GM19023 (cell line): Measurements from ENCODE around the gene CLBA1.
"Not testable (repeated sequence)": the region's sequence is repeated elsewhere in the genome, so short reads cannot be mapped to it uniquely, and the experiment has no call there.

Source experiments
- ATAC-seq: cut with Tn5 transposase; IDR thresholded peaks from one replicate; pipeline ENCODE4 v1.9.1; 2021; ENCODE audit warnings: mild to moderate bottlenecking, moderate library complexity; ENCODE audit not compliant: unreplicated experiment

CLBA1 gene

DNA sequence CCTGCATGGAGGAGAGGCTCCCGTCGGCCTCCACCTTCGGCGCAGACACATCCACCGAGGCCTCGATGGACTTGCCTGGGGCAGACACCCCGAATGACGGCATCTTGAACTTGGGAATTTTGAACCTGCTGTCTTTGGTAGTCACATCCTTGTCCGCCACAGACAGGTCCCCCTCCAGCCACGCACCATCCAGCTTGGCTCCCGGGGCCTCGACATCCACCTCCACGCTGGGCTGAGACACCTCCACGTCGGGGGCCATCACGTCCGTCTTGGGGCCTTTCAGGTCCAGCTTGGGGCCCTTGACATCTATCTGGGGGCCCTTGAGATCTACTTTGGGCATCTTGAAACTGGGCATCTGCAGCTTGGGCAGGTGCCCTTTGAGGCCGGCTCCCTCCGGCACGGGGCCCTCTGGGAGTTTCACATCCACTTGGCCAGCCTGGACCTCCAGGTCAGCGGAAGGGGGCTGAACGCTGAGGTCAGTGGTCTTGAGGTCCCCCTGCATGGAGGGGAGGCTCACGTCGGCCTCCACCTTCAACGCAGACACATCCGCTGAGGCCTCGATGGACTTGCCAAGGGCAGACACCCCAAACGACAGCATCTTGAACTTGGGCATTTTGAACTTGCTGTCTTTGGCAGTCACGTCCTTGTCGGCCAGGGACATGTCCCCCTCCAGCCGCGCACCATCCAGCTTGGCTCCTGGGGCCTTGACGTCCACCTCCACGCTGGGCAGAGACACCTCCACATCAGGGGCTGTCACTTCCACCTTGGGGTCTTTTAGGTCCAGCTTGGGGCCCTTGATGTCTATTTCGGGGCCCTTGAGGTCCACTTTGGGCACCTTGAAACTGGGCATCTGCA is 37.5 kb upstream of the CLBA1 start:
- ATAC-seq, result not testable (repeated sequence)

DNA sequence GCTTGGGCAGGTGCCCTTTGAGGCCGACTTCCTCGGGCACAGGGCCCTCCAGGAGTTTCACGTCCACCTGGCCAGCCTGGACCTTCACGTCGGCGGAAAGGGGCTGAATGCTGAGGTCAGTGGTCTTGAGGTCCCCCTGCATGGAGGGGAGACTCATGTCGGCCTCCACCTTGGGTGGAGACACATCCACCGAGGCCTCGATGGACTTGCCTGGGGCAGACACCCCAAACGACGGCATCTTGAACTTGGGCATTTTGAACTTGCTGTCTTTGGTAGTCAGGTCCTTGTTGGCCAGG is 36.9 kb upstream of the CLBA1 start:
- no peak for ATAC-seq

DNA sequence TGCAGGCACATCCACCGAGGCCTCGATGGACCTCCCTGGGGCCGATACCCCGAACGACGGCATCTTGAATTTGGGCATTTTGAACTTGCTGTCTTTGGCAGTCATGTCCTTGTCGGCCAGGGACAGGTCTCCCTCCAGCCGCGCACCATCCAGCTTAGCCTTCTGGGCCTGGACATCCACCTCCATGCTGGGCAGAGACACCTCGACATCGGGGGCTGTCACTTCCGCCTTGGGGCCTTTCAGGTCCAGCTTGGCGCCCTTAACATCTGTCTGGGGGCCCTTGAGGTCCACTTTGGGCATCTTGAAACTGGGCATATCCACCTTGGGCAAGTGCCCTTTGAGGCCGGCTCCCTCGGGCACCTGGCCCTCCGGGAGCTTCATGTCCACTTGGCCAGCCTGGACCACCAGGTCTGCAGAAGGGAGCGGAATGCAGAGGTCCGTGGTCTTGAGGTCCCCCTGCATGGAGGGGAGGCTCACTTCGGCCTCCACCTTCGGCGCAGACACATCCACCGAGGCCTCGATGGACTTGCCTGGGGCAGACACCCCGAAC is 36.1 kb upstream of the CLBA1 start:
- ATAC-seq, result not testable (repeated sequence)

DNA sequence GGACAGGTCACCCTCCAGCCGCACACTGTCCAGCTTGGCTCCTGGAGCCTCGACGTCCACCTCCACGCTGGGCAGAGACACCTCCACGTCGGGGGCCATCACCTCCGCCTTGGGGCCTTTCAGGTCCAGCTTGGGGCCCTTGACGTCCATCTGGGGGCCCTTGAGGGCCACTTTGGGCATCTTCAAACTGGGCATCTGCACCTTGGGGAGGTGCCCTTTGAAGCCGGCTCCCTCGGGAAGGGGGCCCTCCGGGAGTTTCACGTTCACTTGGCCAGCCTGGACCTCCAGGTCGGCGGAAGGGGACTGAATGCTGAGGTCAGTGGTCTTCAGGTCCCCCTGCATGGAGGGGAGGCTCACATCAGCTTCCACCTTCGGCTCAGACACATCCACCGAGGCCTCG is 35.6 kb upstream of the CLBA1 start:
- ATAC-seq, result no peak

DNA sequence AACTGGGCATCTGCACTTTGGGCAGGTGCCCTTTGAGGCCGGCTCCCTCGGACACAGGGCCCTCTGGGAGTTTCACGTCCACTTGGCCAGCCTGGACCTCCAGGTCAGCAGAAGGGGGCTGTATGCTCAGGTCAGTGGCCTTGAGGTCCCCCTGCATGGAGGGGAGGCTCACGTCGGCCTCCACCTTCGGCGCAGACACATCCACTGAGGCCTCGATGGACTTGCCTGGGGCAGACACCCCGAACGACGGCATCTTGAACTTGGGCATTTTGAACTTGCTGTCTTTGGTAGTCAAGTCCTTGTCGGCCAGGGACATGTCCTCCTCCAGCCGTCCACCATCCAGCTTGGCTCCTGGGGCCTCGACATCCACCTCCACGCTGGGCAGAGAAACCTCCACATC is 34.9 kb upstream of the CLBA1 start:
- ATAC-seq, result not testable (repeated sequence)

DNA sequence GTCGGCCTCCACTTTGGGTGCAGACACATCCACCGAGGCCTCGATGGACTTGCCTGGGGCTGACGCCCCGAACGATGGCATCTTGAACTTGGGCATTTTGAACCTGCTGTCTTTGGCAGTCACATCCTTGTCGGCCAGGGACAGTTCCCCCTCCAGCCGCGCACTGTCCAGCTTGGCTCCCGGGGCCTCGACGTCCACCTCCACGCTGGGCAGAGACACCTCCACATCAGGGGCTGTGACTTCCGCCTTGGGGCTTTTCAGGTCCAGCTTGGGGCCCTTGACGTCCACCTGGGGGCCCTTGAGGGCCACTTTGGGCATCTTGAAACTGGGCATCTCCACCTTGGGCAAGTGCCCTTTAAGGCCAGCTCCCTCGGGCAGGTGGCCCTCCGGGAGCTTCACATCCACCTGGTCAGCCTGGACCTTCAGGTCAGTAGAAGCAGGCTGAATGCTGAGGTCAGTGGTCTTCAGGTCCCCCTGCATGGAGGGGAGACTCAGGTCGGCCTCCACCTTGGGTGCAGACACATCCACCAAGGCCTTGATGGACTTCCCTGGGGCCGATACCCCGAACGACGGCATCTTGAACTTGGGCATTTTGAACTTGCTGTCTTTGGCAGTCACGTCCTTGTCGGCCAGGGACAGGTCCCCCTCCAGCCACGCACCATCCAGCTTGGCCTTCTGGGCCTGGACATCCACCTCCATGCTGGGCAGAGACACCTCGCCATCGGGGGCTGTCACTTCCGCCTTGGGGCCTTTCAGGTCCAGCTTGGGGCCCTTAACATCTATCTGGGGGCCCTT is 33.5 kb upstream of the CLBA1 start:
- not testable (repeated sequence) for ATAC-seq

GRCh38 chr14:104953097-104953496 is 32.5 kb upstream of the CLBA1 start:
- ATAC-seq, result no peak

DNA sequence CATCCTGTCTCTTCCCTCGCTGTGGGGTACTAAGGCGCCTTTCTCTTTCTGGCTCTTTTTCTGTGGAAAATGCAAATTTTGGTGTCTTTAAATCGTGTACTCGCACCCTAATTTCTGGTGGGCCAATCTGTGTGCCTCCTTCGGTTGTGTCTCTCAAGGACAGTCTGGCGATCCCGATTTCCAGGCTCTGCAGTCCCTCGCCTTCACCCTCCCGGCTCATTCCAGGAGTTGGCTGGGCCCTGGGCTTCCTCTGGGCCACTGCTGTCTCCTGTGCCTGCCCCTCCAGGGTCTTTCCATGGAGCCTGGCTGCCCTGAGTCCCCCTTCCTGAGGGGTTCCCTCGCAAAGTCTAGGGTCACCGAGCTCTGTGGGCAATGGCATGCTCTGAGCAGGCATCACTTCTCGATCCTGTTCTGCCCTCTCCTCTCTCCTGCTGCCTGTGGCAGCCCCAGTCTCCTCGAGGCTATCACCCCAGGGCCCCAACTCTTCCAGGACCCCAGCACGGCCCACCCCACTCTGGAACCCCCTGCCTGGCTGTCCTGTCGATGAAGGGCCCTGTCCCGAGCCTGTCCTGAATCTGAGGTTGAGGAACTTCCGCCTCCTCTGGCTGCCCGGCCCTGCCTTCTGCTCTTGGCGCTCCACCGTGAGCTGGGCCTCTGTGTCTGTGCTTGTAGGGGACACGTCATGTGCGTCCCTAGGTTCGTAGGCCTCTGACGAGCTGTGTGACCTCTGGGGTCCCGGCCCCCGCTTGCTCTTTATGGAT is 31.5 kb upstream of the CLBA1 start:
- no peak for ATAC-seq

DNA sequence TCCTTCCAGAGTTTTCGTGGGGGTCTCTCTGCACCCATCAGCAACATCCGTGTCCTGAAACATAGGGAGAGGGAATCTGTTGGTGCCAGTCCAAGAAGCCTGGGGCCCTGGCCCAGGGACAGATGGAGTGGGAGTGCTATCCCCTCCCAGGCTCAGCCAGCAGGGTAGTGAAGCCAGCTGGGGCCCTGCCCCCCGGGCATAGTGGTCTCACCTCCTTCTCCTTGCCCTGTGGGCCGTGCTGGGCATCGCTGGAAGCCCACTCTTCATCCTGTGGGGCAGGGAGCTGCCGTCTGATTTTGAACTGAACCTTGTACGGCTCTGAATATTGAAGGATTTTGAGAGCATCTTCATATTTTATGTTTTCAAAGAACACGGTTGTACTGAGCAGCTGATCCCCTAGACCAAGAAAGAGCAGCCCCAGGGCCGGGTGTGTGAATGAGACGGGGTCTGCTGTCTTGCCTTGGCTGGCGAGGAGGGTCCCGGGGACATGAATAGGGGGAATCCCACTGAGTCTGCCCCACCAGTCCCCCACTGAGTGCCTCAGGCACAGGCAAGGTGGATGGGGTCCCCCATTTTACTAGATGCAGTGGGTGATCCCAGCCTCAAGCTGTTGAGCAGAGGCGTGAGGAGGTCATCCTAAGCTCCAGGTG is 30.7 kb upstream of the CLBA1 start:
- ATAC-seq, result no peak

DNA sequence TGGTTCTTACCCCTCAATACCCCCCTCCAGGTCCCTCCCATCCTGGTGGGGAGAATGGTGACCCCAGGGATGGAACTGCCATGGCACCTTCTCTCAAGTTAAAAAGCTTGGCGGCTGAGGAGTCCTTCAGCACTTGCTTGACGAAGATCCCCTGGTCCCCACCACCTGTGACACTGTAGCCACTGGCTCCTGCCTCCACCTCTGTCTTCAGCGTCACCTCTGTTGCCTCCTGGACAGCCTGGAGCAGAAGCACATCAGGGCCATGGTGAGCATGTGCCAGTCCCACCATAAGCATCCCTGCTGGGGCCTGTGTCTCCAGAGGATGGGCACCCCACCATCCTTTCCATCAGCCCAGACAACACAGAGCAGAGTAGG is 30.2 kb upstream of the CLBA1 start:
- ATAC-seq, result no peak

DNA sequence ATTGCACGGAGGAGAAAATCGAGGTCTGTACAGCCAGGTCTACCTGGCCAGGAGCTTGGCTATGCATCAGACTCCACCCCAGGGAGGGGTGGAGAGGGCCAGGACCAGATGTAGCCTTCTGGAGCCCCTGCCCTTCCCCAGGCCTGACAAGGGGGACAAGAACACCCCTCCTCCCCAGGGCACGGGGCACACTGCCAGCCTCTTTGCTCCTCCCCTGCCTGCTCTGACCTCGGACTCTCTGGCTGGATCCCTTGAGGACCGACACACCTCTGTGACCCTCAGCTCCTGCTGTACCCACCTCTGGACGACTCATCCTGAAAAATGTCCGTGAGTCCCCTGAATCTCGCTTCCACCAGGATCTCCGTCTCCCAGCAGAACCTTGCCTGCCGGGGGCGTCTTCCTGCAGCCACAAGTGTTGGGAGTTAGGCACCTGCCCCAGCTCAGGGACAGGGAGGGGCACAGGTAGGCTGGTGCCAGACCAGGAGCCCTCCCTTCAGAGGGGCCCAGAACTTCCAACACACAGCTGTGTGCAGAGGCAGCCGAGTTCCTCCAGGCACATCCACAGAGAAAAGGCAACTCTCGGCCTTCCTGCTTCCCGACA is 29.2 kb upstream of the CLBA1 start:
- ATAC-seq, result no peak

DNA sequence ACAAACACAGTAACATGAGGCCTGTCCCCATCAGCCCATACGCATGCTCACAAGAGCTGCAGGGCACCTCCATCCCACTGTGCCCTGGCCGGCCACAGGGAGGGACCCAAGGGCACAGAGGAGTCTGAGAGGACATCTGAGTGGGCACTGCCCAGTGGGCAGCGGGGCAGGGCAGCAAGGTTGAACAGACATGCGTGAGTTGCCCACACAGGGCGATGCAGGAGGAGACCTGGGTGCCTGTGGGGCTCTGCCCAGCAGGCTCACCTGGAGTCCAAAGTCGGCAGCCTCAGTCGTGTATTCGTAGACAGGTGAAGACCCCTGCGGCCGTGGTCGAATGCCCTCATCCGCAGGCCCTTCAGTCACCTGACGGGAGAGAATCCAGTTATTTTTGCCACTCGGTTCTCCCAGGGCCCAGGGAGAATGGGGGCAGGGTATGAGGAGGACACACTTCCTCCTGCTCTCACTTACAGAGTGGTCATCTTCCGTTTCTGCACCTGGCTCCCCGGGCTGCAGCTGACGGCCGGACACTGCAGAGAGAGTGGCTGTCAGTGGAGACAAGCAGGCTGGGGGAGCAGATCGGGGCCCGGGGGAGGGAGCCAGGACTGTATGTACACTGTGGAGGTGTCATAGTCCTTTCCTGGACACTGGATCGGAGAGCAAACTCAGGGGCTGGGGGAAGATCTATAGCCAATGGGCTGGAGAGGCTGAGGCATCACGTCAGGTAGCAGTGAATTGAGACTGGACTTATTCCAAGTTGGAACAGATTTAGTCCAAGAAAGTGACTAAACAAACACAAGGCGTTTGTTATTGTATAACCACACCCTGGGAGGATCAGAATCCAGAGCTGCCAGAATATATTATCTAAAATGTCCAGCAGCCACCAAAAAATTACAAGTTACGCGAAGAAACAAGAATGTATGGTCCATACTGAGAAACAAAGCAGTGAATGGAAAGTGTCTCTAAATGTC is 28.2 kb upstream of the CLBA1 start:
- ATAC-seq, result no peak

- no peak for ATAC-seq
These were observed 21.0 kb upstream of the CLBA1 start for GRCh38 chr14:104964546-104964945.

DNA sequence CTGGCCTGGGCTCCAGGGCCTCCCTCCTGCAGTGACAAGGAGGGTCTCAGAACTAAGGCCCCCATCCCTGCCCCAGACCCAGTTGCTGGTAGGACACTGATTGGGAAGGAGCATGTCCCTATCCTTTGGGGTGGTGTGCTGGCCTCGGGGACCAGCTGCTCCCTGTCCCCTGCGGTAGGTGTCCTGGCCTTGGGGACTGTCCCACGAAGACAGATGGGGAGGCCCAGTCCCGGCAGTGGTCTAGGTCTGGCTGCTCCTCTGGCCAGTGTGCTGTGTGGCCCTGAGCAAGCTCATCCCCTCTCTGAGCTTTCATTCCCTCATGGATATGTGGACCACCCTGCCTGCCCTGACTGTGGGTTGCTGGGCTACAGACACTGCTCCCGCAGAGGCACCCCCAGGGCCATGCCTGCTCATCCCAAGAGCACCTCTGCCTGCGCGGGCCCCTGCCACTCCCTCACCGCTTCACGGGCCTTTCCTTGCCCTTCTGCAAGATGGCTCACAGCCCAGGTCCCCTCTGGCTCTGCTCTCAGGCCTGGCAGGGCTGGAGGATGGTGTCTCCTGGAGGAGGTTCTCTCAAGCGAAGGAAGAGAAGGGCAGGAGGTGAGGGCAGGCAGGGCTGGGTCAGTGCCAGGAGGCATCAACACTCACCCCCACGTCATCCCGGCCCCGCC is 19.9 kb upstream of the CLBA1 start:
- ATAC-seq, result no peak

GRCh38 chr14:104966261-104966865 is 19.2 kb upstream of the CLBA1 start:
- ATAC-seq, result no peak

DNA sequence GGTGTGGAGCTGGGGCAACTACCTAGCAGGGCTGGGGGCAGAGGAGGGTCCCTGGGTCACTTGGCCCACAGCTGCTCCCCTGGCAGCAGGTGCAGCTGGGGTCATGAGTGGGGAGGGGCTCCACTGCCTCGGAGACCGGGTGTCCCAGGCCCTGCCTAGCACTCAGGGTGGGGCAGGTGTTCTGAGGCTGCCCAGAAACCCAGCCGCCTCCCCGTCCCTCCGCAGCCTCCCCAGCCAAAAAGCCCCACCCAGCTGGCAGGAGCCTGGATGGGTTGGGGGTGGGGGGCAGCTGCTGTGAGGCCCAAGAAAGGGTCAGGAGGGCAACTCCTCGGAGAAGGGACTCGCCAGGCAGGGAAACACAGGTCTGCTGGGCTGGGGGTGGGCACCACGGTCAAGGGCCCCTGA is 18.6 kb upstream of the CLBA1 start:
- ATAC-seq, result no peak

- no peak for ATAC-seq
These were observed 18.0 kb upstream of the CLBA1 start for GRCh38 chr14:104967386-104968152.

GRCh38 chr14:104968153-104968527 is 17.4 kb upstream of the CLBA1 start:
- no peak for ATAC-seq
